HG02588 (cell line): ENCODE measurements around the gene TC2N.
"Not testable (repeated sequence)": the region's sequence is repeated elsewhere in the genome, so short reads cannot be mapped to it uniquely, and the experiment has no call there.

Experiments
- ATAC-seq: cut with Tn5 transposase; IDR thresholded peaks from one replicate; pipeline ENCODE4 v1.9.1; 2021; ENCODE audit warnings: mild to moderate bottlenecking, moderate library complexity; ENCODE audit not compliant: unreplicated experiment

Gene TC2N

GRCh38 chr14:91870001-91870400 lies 2.7 kb upstream of the TC2N start:
- no peak for ATAC-seq

- no peak for ATAC-seq
Observed at GRCh38 chr14:91869556-91869955, 2.2 kb upstream of the TC2N start.

GRCh38 chr14:91866511-91867295 lies 633 bp downstream of the TC2N start:
- no peak for ATAC-seq

- ATAC-seq = no peak
Observed at GRCh38 chr14:91866061-91866460, 1.3 kb downstream of the TC2N start.

DNA sequence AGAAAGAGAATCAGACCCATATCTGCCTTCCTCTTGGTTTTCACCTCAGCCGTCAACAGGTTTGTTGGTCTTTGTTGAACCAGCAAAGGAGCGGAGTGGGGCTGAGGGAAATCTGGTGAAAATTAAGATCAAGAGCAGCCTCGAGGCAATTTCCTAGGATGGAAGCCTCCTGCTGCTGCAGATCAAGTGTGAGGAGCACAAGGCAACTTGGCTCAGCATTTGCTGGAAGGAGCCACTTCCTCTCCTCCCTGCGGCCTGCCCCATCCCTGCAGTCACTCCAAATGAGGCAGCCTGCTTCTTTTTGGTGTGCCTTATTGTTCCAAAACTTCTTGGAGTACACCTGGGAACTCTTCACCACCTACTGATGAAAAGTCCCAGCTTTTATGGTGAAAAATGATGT lies 4.9 kb downstream of the TC2N start:
- no peak for ATAC-seq

- no peak for ATAC-seq
Observed at GRCh38 chr14:91861091-91861490, 6.2 kb downstream of the TC2N start.

DNA sequence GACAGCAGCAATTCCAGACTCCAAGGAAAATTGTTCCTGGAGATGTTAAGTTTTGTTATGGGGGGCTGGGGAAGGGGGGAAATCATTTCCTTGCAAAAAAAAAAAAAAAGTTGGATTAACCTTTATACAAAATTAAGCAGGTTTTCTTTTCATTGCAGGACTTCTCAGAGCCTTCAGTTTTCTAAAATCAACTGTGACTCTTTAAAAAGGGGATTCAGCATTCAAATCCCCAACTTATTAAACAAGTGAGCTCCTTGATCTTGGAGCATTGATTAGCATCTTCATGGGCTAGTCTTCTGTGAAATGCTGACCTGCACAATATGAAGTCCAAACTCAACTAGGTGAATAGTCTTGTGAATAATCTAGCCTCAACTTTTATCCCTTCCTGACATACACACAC lies 7.1 kb downstream of the TC2N start:
- no peak for ATAC-seq

GRCh38 chr14:91858536-91859275 lies 8.6 kb downstream of the TC2N start:
- ATAC-seq = no peak

- ATAC-seq = no peak
Observed at GRCh38 chr14:91857614-91858013, 9.7 kb downstream of the TC2N start.

- ATAC-seq = no peak
Observed at GRCh38 chr14:91854327-91854934, 12.9 kb downstream of the TC2N start.

GRCh38 chr14:91851563-91851962 lies 15.8 kb downstream of the TC2N start:
- ATAC-seq = no peak

DNA sequence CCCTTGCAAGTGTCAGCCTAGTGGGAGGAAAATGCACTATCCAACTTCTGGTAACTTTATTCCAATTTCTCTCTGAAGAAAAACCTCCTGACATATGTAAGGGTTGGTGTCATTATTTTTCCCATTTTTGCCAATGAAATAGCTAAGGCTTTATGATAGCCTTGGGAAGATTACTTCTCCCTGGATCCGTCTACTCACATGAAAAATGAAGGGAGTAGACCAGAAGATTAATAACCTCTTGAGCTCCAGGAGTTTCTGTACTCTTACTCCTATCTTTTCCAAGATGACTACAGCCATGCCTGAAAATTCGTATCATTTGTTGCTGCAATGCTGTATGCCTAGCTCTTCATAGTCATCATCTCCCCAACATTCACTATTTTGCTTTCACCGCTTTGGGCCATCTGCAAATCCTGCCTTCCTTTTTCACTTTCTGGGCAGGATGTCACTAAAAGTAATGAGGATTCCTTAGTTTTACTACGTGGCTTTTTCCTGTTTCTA lies 18.8 kb downstream of the TC2N start:
- no peak for ATAC-seq

GRCh38 chr14:91847693-91848092 lies 19.6 kb downstream of the TC2N start:
- peak; percentile 51 for ATAC-seq

GRCh38 chr14:91845652-91846051 lies 21.7 kb downstream of the TC2N start:
- no peak for ATAC-seq

- not testable (repeated sequence) for ATAC-seq
Observed at GRCh38 chr14:91845056-91845455, 22.3 kb downstream of the TC2N start.

DNA sequence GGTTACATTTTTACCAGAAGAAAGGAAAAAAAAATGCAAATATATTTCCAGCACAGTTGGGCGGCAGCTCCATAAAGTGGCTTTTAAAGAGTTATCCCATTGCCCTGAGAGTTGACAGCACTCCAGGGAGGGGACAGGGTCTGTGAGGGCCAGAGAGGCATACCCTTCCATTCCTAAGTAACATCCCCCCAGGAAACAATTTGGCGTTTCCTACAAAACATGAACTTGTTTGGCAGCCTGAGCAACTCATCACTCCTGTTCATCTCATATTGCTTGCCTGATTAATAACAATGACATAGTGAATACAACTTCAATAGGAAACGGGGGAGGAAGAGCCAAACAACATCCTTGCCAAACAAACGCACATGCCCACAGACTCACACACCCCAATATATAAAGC lies 23.3 kb downstream of the TC2N start:
- ATAC-seq = no peak

- ATAC-seq = no peak
Observed at GRCh38 chr14:91843437-91843836, 23.9 kb downstream of the TC2N start.

DNA sequence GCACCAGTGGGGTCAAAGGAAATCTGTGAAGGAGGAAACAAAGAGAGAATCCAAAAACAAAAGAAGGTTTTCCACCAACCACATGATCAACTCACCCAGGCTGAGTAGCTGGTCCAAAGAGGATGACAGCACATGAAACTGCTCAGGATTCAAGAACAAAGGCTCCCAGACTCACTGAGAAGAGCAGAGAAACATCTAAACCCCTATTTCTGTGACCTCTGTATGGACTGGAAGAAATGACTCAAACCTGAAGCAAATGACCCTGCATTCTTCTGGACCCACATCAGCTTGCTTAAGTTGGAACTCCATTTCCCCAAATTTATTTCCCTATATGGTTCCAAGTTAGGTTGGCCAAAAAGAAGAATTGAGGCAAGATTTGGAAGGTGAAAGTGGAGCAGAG lies 26.3 kb downstream of the TC2N start:
- ATAC-seq = no peak

DNA sequence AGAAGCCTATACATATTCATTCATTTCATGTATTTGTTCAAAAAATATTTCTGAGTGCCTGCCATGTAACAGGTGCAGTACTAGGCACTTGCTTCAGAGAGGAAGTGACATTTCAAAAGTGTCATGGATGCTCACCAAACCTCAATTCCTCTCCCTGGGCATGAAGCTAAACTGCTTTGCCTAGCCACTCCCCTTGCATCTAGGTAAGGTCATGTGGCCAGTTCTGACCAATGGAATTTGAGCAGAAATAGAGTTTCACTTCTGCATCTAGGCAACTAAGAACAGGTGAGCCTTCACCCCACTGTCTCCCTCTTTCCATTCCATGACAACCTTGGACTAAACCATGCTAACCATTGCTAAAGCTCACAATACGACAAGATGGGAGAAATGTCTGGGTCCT lies 27.6 kb downstream of the TC2N start:
- no peak for ATAC-seq

DNA sequence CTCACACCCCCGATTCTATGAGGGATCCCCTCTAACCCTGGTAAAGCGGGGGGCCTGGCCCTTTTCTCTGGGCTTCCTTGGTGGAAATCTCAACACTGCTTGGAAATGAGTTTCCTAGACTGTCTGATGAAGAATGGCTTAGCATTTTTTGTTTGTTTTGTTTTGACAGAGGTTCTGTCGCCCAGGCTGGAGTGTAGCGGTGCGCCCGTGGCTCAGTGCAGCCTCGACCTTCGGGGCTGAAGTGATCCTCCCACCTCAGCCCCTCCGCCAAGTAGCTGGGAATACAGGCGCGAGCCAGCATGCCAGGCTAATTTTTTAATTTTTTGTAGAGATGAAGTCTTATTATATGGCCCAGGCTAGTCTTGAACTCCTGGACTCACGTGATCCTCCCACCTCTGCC lies 30.3 kb downstream of the TC2N start:
- no peak for ATAC-seq

DNA sequence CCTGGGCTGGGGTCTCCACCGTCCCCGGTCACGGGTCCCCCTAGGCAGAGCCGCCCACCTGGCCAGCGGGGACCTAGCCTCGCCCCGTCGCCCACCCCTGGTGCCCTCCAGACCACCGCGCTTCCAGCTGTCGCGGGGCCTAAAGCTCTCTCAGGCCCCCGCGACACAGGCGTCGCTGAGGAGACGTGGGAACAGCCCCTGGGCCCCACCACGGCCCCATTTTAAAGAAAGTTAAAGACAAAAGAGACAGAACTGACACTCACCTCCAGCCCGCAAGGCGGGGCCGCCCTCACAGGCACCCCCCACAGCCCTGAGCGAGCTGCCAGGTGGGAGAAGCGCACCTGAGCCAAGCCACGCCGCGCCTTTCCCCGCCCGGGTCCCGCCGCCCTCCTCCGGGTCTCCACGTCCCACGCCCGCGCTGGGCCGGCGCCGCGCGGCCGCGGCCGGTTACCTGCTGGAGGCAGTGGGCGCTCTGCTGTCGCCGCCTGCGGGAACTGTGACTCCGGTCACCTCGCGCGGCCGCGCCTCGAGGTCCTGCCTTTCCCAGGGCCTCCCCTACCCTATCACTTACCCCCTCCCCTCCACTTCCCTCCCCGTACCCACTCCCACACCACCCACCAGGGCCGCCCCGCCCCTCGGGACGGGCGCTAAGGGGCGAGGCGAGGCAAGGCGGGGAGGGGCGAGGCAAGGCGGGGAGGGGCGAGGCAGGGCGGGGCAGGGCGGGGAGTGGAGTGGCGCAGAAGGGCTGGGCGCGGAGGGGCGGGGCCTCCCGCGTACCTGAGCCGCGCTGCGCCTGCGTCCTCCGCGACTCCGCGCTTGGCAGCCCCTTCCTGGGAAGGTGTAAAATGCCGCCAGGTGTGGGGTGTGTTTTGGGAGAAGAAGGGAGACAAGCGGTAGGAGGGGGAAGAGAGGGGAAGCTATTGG lies 31.2 kb downstream of the TC2N start:
- peak; percentile 52 for ATAC-seq
